NCI-H345 (cell line): ENCODE measurements around the gene RASSF3.
"Not testable (repeated sequence)": the region's sequence is repeated elsewhere in the genome, so short reads cannot be mapped to it uniquely, and the experiment has no call there.

Source experiments
- DNase-seq: peaks from one replicate; lab custom pipeline; 2025; lab: John Stamatoyannopoulos, UW

RASSF3 gene

GRCh38 chr12:64610079-64610659, at the start of gene RASSF3:
Gene RASSF3, plus strand, starts transcription at chr12:64610495. Its CDS starts 138 bp downstream, at chr12:64610633.
- peak; percentile 68 for DNase-seq

- DNase-seq: no peak
These were observed 48.8 kb upstream of the RASSF3 start for GRCh38 chr12:64561302-64562136.

DNA sequence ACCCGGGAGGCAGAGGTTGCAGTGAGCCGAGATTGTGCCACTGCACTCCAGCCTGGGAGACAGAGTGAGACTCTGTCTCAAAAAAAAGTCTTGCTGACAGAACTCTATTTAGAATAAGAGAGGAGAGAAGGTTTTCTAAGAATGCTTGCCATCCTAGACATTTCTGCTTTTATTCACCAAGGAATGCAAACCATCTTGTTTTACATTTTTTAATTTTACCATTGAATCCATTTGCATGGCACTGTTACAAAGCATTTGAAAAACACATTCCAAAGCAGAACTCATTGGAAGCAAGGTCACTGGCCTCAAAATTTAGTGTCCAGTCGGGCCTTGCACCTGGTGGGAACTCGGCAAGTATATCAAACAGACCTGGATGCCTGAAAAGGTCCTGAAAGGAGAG, 44.2 kb upstream of the RASSF3 start:
- no peak for DNase-seq

DNA sequence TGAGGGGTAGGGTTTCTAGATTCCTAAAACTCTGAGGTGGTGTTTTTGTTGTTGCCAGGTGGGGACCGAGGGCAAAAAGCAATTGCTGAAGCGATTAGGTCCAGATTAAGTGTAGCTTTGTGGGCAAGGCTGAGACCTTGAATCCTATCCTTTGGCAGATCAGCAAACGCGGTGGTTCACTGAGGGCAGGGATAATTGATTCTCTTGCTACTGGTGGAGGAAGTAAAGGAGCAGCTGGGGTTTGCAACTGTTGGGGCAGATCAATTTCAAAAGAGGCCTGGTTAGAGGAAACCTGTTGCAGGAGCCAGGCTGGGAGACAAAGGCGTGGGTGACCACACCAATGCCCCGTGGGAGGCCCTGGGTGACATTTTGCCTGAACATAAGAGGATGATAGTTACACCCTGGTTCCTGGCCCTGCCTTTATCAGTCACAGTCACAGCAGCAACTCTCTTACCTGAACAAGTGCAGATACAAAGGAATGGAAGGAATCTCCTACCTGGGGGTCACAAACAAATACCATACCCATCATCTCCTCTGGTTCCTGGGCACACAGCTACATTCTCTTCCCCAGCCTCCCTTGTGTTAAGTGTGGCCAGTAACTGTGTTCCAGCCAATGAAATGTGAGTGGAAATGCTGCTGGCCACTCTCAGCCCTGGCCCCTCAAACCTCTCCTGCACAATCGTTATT, 43.3 kb upstream of the RASSF3 start:
- no peak for DNase-seq

DNA sequence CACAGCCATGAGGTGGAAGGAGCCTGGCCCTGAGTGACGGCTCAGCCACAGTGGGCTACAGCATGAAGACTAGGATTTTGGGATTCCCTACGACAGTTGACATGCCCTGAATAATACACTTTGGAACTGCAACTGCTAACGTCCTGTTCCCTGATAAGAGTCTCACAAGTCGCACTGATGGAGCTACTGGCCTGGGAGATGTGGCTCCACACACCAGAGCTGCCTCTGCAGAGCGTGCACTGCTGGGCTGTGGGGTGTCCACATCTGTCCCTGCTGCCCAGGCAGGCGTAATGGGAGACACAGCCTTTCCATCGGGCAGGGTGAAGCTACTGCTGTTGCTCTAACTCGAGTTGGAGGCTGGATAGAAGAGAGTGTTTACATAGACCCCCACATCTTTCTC, 42.7 kb upstream of the RASSF3 start:
- DNase-seq: no peak

DNA sequence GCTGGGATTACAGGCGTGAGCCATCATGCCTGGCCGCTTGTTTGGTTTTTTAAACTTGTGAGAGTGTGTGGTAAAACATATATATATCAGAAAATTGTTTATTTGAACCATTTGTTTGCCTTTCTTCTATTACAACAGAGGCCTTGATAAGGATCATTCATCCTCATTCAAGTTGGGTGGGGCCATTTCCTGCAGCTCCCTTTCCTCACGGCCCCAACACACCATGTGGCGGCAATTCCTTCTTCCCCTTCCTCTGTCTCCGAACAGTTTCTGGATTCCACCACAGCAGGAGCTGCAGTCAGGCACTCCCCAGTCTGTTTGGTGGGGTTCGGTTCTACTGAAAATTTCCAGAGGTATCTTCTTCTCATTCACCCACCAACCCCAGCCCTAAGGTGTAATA, 42.0 kb upstream of the RASSF3 start:
- DNase-seq: no peak

- no peak for DNase-seq
These were observed 40.2 kb upstream of the RASSF3 start for GRCh38 chr12:64569923-64570691.

GRCh38 chr12:64571411-64571810, 38.9 kb upstream of the RASSF3 start:
- no peak for DNase-seq

DNA sequence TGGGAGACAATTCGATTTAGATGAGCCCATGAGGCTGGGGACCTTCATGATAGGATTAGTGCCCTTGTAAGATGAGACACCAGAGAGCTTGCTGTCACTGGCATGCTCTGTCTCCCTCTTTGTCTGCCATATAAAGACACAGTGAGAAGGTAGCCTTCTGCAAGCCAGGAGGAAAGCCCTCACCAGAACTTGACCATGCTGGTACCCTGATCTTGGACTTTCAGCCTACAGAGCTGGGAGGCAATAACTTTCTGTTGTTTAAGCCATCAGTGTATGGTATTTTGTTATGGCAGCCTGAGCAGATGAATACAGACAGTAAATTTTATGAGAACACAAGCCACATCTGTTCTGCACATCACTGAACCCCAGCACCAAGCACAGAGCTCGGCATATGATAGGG, 38.1 kb upstream of the RASSF3 start:
- DNase-seq: no peak

- DNase-seq: no peak
These were observed 35.5 kb upstream of the RASSF3 start for GRCh38 chr12:64574837-64575236.

DNA sequence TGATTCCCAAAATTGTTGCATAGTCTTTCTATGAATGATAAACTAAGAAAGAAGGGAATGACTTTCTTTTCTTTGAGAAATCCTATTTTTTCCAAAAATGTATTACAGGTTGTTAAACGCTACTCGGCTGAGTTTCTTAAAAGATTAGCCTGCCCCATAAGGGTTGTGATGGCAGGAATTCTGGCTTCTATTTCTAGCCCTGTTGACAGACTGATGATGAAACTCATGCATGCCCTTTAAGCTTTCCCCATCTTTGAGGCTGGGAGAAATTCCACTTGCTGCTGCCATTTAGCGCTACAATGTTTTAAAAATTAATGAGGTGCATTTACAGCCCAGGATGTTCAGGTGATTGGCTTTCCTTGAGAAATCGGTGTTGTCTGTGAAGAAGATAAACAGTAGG, 33.2 kb upstream of the RASSF3 start:
- DNase-seq: no peak

DNA sequence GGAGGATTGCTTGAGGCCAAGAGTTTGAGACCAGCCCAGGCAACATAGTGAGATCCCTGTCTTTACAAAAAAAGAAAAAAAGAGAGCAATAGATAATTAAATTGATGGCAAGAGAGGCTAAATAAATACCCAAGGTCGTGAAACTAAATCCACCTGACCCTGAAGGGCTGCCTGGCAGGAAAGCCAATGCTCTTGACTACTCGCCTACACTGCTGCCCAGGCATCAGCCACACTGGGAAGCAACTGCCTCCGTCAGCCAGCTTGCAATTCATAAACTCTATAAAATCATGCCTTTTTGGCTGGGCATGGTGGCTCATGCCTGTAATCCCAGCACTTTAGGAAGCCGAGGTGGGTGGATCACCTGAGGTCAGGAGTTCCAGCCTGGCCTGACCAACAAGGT, 31.7 kb upstream of the RASSF3 start:
- no peak for DNase-seq

GRCh38 chr12:64580681-64581080, 29.6 kb upstream of the RASSF3 start:
- DNase-seq: no peak

DNA sequence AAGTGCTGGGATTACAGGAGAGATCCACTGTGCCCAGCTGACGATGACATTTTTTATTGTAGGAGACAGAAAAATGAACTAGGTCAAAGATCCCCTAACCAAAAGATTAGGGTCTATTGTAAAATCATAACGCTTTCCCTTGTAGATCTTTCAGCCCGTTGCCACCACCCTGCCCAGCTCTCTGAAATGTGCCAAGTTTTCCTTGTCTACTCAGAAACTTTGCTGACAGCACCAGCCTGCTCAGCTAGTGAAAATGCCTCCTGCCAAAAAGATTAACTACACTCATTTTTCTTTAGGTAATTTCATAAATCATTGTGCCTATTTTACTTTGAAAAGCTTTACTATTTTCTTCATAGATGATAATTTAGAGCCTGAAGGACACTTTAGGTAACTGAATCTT, 28.2 kb upstream of the RASSF3 start:
- DNase-seq: no peak

DNA sequence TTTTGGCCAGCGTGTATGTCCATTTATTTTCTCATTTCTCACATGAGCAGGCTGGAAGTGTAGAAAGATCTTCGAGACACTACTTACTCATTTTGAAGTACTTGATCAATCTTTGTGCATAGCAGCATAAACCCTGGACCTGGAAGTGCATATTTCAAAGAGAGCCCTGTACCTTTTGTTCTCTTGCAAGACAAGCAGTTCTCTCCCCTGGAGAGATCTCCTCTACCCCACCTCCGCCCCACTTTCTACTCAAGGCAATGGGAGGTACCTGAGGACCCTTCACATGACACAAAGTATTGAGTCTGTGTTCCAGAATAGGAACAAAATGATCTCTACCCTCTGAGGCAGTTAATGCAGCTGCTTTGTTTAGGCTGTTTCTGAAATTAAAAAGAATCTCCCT, 27.4 kb upstream of the RASSF3 start:
- no peak for DNase-seq

DNA sequence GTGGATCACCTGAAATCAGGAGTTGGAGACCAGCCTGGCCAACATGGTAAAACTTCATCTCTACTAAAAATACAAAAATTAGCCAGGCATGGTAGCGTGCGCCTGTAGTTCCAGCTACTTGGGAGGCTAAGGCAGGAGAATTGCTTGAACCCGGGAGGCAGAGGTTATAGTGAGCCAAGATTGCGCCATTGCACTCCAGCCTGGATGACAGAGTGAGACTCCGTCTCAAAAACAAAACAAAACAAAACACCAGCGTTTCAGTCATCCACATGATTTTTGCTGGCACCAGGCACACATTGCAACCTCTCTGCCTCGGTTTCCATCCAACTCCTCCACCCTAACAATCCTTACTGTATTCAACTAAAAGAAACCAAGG, 26.9 kb upstream of the RASSF3 start:
- DNase-seq: not testable (repeated sequence)

- DNase-seq: no peak
These were observed 26.4 kb upstream of the RASSF3 start for GRCh38 chr12:64583771-64584421.

DNA sequence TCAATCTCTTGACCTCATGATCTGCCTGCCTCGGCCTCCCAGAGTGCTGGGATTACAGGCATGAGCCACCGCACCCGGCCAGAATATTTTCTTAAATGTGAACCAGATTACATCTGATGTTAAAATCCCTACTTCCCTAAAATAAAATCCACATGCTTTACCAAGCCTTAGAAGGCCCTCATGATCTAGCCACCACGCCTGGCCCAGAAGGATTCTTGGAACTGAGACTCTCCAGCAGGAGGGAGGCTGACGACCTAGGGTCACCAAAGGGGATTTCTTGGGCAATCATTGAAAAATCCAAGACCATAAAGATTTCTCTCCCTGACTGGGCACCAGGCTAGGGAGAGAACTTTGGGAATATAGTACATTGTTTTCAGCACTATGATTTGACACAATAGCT, 25.2 kb upstream of the RASSF3 start:
- DNase-seq: no peak

- DNase-seq: no peak
These were observed 22.8 kb upstream of the RASSF3 start for GRCh38 chr12:64587447-64587846.

DNA sequence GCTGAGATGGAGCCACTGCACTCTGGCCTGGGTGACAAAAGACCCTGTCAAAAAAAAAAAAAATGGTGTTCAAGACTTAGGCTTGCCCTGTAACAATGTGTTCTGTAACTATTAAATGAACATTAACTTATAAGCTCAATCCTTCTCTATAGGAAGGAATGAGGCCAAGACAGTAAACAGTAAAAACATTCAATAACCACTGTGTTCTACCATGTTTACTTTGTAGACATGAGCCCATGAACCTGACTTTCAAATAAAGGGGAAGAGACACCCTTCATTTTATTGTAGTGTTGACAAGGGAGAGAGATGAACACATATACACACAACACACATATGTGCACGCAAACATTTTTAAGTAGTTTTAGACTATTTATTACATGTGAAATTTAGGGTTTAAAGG, 20.1 kb upstream of the RASSF3 start:
- DNase-seq: no peak

- DNase-seq: no peak
These were observed 14.2 kb upstream of the RASSF3 start for GRCh38 chr12:64595863-64596793.
